IMR-90 (cell line): ENCODE measurements around the gene GRK2. TPM values are rescaled to one million over a fixed set of nuclear protein-coding genes. Genes with fewer than 3 reads are reported as not detected.

ENCODE experiments used
- ATAC-seq: fragments of 200-7000 bp; cut with Tn5 transposase; 2 replicates; pipeline ENCODE4 v1.9.1; 2020; ENCODE audit warnings: low read depth, mild to moderate bottlenecking, moderate library complexity
- BruUV-seq: library from RNA; stranded (reverse); fragments of 400-500 nt; replicated peaks from 2 replicates; lab custom pipeline; 2021; lab: Mats Ljungman, UMichigan
- CTCF ChIA-PET: fragments of 300-600 bp; formaldehyde crosslinking; extraction: SDS; loops from one replicate; lab custom pipeline; 2021; ENCODE audit warnings: antibody characterized with exemption; lab: Yijun Ruan, JAX
- POLR2A ChIA-PET: fragments of 300-600 bp; sonication (Branson Sonifier 250); formaldehyde crosslinking; loops from one replicate; lab custom pipeline; 2022; ENCODE audit warnings: antibody characterized with exemption; ENCODE audit not compliant: unreplicated experiment; lab: Charles Lee
- DNase-seq: peaks from one replicate; pipeline ENCODE4 v3.0.0; 2013
- H2AFZ ChIP-seq: replicated peaks from 2 replicates; pipeline ENCODE3; 2013; ENCODE audit warnings: low read length, mild to moderate bottlenecking; ENCODE audit not compliant: poor library complexity
- H2AK5ac ChIP-seq: 2 replicates; pipeline ENCODE4 v1.6.1; 2013; ENCODE audit warnings: low read depth, low read length, inconsistent platforms
- H2AK9ac ChIP-seq: replicated peaks from 2 replicates; pipeline ENCODE3; 2013; ENCODE audit warnings: mild to moderate bottlenecking, low read depth, low read length, moderate library complexity; ENCODE audit not compliant: poor library complexity
- H2BK120ac ChIP-seq: 2 replicates; pipeline ENCODE4 v1.6.1; 2013; ENCODE audit warnings: low read depth, low read length, inconsistent platforms
- H2BK15ac ChIP-seq: 3 replicates; pipeline ENCODE4 v1.6.1; 2013; ENCODE audit warnings: low read depth, low read length, inconsistent platforms
- H2BK20ac ChIP-seq: 2 replicates; pipeline ENCODE4 v1.6.1; 2013; ENCODE audit warnings: low read depth, mild to moderate bottlenecking, inconsistent platforms, low read length, moderate library complexity
- H2BK5ac ChIP-seq: 2 replicates; pipeline ENCODE4 v1.6.1; 2013; ENCODE audit warnings: mild to moderate bottlenecking, low read depth, low read length, inconsistent platforms; ENCODE audit not compliant: poor library complexity, severe bottlenecking
- H3K14ac ChIP-seq: replicated peaks from 2 replicates; pipeline ENCODE4 v1.6.1; 2013; ENCODE audit warnings: low read depth, low read length, inconsistent platforms
- H3K18ac ChIP-seq: 2 replicates; pipeline ENCODE4 v1.6.1; 2013; ENCODE audit warnings: low read depth, low read length, control low read depth
- H3K23ac ChIP-seq: 2 replicates; pipeline ENCODE4 v1.6.1; 2013; ENCODE audit warnings: low read depth, low read length, inconsistent platforms
- H3K27ac ChIP-seq: 2 replicates; pipeline ENCODE4 v1.5.1; 2013; ENCODE audit warnings: mild to moderate bottlenecking, control low read depth, low read length; ENCODE audit not compliant: insufficient read depth
- H3K27me3 ChIP-seq: 2 replicates; pipeline ENCODE4 v1.6.1; 2013; ENCODE audit warnings: low read length; ENCODE audit not compliant: control insufficient read depth, insufficient read depth
- H3K36me3 ChIP-seq: 2 replicates; pipeline ENCODE4 v1.6.1; 2013; ENCODE audit warnings: low read length, mixed read lengths; ENCODE audit not compliant: control insufficient read depth, insufficient read depth
- H3K4ac ChIP-seq: 2 replicates; pipeline ENCODE4 v1.6.1; 2013; ENCODE audit warnings: low read depth, low read length, inconsistent platforms
- H3K4me1 ChIP-seq: 2 replicates; pipeline ENCODE4 v1.6.1; 2013; ENCODE audit warnings: low read length, mixed read lengths; ENCODE audit not compliant: control insufficient read depth, insufficient read depth
- H3K4me2 ChIP-seq: 2 replicates; pipeline ENCODE4 v1.6.1; 2013; ENCODE audit warnings: low read depth, mild to moderate bottlenecking, control low read depth, low read length, moderate library complexity
- H3K4me3 ChIP-seq: 2 replicates; pipeline ENCODE4 v1.5.1; 2013; ENCODE audit warnings: low read depth, mild to moderate bottlenecking, control low read depth, low read length, moderate library complexity; ENCODE audit not compliant: insufficient read depth
- H3K56ac ChIP-seq: 2 replicates; pipeline ENCODE4 v1.6.1; 2013; ENCODE audit warnings: low read length, inconsistent platforms; ENCODE audit not compliant: insufficient read depth; ENCODE audit errors: extremely low read depth
- H3K79me1 ChIP-seq, 2 experiments: 2 replicates each; pipeline ENCODE4 v1.6.1; 2013; ENCODE audit warnings: low read length in 2 of 2, inconsistent platforms in 1 of 2, low read depth in 1 of 2
- H3K9ac ChIP-seq: 2 replicates; pipeline ENCODE4 v1.6.1; 2013; ENCODE audit warnings: low read depth, low read length, control low read depth
- H3K9me1 ChIP-seq: 2 replicates; pipeline ENCODE4 v1.6.1; 2013; ENCODE audit warnings: low read length, inconsistent platforms; ENCODE audit not compliant: insufficient read depth
- H3K9me3 ChIP-seq: 2 replicates; pipeline ENCODE4 v1.6.1; 2013; ENCODE audit warnings: low read length; ENCODE audit not compliant: control insufficient read depth, insufficient read depth
- H4K20me1 ChIP-seq: 2 replicates; pipeline ENCODE4 v1.6.1; 2013; ENCODE audit warnings: low read length, inconsistent platforms; ENCODE audit not compliant: insufficient read depth
- H4K5ac ChIP-seq: 2 replicates; pipeline ENCODE4 v1.6.1; 2013; ENCODE audit warnings: mild to moderate bottlenecking, low read depth, low read length, control low read depth
- H4K8ac ChIP-seq, 2 experiments: 2 replicates each; pipeline ENCODE4 v1.6.1; 2013; ENCODE audit warnings: low read depth in 2 of 2, low read length in 2 of 2, control low read depth in 1 of 2, inconsistent platforms in 1 of 2
- H4K91ac ChIP-seq: 2 replicates; pipeline ENCODE4 v1.6.1; 2013; ENCODE audit warnings: low read depth, low read length, inconsistent platforms; ENCODE audit not compliant: insufficient read depth
- BHLHE40 ChIP-seq: fragments of 150-350 bp; IDR thresholded peaks from 2 replicates; pipeline ENCODE4 v1.6.1; 2016; ENCODE audit warnings: mild to moderate bottlenecking, low read depth, low read length
- CHD1 ChIP-seq: IDR thresholded peaks from 2 replicates; pipeline ENCODE4 v1.6.1; 2012; ENCODE audit warnings: low read depth, low read length, improper control_type of control experiment
- FOS ChIP-seq: fragments of 150-350 bp; IDR thresholded peaks from 2 replicates; pipeline ENCODE4 v1.6.1; 2016; ENCODE audit warnings: low read depth, low read length
- MXI1 ChIP-seq: IDR thresholded peaks from 2 replicates; pipeline ENCODE4 v1.6.1; 2012; ENCODE audit warnings: low read depth, mild to moderate bottlenecking, low read length, moderate library complexity, borderline replicate concordance
- NFE2L2 ChIP-seq: fragments of 150-350 bp; IDR thresholded peaks from 2 replicates; pipeline ENCODE4 v1.6.1; 2016; ENCODE audit warnings: low read depth, mild to moderate bottlenecking, low read length
- RCOR1 ChIP-seq: IDR thresholded peaks from 2 replicates; pipeline ENCODE4 v1.6.1; 2012; ENCODE audit warnings: mild to moderate bottlenecking, low read length, improper control_type of control experiment; ENCODE audit not compliant: insufficient replicate concordance
- SMC3 ChIP-seq: fragments of 150-350 bp; IDR thresholded peaks from 2 replicates; pipeline ENCODE4 v1.6.1; 2016; ENCODE audit warnings: low read depth, mild to moderate bottlenecking, antibody characterized with exemption, low read length, moderate library complexity
- WGBS, 2 experiments: methylation state at CpG; one replicate each; pipeline versions ENCODE4 v1.1.5 to v1.1.7; 2013; ENCODE audit warnings: missing lambda C conversion rate in 2 of 2; ENCODE audit not compliant: insufficient read length in 1 of 2; ENCODE audit errors: extremely low coverage in 2 of 2; 5-methylcytosine and 5-hydroxymethylcytosine counted together
- dilution Hi-C: fragments of 300-500 bp; cut with HindIII; formaldehyde crosslinking; loops from one replicate; pipeline ENCODE4 v1.14.3; 2018; ENCODE audit warnings: low sequenced_read_pairs; ENCODE audit not compliant: unreplicated experiment
- in situ Hi-C: fragments of 300-500 bp; cut with MboI; formaldehyde crosslinking; loops from 3 replicates; pipeline ENCODE4 v1.14.3; 2019; ENCODE audit warnings: low sequenced_read_pairs, inconsistent platforms, mixed read lengths
- intact Hi-C: fragments of 100-400 bp; cut with micrococcal nuclease; formaldehyde crosslinking; loops from 2 replicates; pipeline ENCODE4 v1.10.0; 2022
- polyA plus RNA-seq, 3 experiments: library from polyadenylated mRNA; depleted of rRNA; stranded (reverse); fragments of >200 nt; gene quantifications; 2 replicates each; pipeline ENCODE4 v1.2.3, GENCODE V29; 2012; ENCODE audit warnings: low replicate concordance in 1 of 3
- total RNA-seq: library from RNA; depleted of rRNA; stranded (reverse); fragments of >200 nt; gene quantifications from 2 replicates; pipeline ENCODE4 v1.2.3, GENCODE V29; 2012
- TF ChIP-seq, protein P1 (sequence below): fragments of 150-350 bp; IDR thresholded peaks from 2 replicates; pipeline ENCODE4 v1.6.1; 2017; ENCODE audit warnings: mild to moderate bottlenecking, antibody characterized with exemption, low read length, low read depth

Gene GRK2
- total and polyA plus RNA-seq, 2 of the 4 experiments (the other 2 are of a cell fraction), result 26.7 to 41.8 TPM

DNA sequence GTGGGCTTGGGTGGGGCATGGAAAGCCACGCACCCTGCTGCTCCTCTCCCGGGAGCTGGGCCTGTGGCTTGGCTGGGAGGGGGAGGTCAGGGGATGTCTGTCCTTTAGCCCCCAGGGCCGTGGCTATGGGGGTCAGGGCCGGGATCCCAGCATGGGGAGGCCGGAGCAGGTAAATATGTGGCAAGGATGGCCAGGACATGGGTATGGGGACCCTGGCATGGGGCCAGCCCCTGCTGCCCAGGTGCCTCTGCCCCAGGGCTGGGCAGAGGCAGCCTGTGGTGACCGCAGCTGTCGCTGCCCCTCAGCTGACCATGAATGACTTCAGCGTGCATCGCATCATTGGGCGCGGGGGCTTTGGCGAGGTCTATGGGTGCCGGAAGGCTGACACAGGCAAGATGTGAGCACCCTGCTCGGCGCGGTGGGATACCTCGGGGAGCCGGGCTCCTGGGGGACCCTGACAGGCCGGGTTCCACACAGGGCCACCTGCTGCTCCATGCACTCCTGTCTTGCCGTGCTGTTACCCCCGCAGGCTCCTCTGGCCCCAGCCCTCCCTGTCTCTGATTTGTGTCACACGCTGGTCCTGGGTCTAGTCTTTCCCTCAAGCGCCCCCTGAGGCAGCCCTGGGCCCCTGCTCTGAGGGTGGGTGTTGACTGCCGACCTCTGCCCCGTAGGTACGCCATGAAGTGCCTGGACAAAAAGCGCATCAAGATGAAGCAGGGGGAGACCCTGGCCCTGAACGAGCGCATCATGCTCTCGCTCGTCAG, 14.7 kb downstream of the GRK2 start:
- Histone ChIP-seq H3K9ac (no peak overlapping the region), H2AK5ac (no peak overlapping the region), H3K14ac (no peak overlapping the region), H3K27ac (no peak overlapping the region), H3K4me3 (no peak overlapping the region), H2AK9ac (no peak overlapping the region), H3K27me3 (no peaks in the 10 kb centered on the region), H3K4me1 (peaks cover 14% of the 10 kb centered on the region), H3K79me1 (peaks cover 21 to 51% of the 10 kb centered on the region in 2 experiments), H3K23ac (no peak overlapping the region), H3K36me3 (peaks cover 65% of the 10 kb centered on the region), H3K18ac (no peak overlapping the region), H4K5ac (no peak overlapping the region), H2BK20ac (no peak overlapping the region), H4K20me1 (peaks cover 5% of the 10 kb centered on the region), H2BK5ac (no peak overlapping the region), H2BK15ac (no peak overlapping the region), H4K91ac (no peak overlapping the region), H2BK120ac (no peak overlapping the region), H3K4ac (no peak overlapping the region), H4K8ac (no peak overlapping the region), H3K9me3 (no peaks in the 10 kb centered on the region), H3K9me1 (peaks cover 8% of the 10 kb centered on the region), H2AFZ (no peak overlapping the region), H3K4me2 (no peak overlapping the region), H3K56ac (no peak overlapping the region)
- CTCF ChIA-PET, result no interaction called here
- DNase-seq (no peak), ATAC-seq (no peak)
- 92% methylated on average over 18 of the region's 31 CpGs; no CpG with 5 or more reads in 1 of the 2 experiments for WGBS, 2 experiments
- intact Hi-C loops (no loop called here), in situ Hi-C loops (no loop called here), dilution Hi-C loops (no loop called here)
- BruUV-seq, result no TSS peak
- no peak for TF ChIP-seq NFE2L2
- TF ChIP-seq SMC3, result no peak
- TF ChIP-seq FOS, result no peak
- TF ChIP-seq CHD1, result no peak
- no peak for TF ChIP-seq RCOR1
- TF ChIP-seq, protein P1, sequence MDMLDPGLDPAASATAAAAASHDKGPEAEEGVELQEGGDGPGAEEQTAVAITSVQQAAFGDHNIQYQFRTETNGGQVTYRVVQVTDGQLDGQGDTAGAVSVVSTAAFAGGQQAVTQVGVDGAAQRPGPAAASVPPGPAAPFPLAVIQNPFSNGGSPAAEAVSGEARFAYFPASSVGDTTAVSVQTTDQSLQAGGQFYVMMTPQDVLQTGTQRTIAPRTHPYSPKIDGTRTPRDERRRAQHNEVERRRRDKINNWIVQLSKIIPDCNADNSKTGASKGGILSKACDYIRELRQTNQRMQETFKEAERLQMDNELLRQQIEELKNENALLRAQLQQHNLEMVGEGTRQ, result no peak
- TF ChIP-seq MXI1, result no peak
- TF ChIP-seq BHLHE40, result no peak
- POLR2A ChIA-PET, result no interaction called here
